Heart right ventricle (tissue), 16 donors: ENCODE data around the gene GPI. TPM values are rescaled to one million over a fixed set of nuclear protein-coding genes. Genes with fewer than 3 reads are reported as not detected.

ENCODE experiments used
- ATAC-seq, 8 donors: fragments of 200-7000 bp; cut with Tn5 transposase; one replicate each; pipeline ENCODE4 v1.9.1; 2020; ENCODE audit warnings: mild to moderate bottlenecking in 8 of 8, moderate library complexity in 8 of 8, moderate number of reproducible peaks in 1 of 8
- DNase-seq, 2 donors: peaks; one replicate each; pipeline ENCODE4 v3.0.0-alpha.2; 2020
- H3K27ac ChIP-seq, 10 donors: fragments of 200-600 bp; sonication (generic) in 2 of 10; one replicate each; pipeline versions ENCODE4 v1.5.0 to v1.8.0; 2020 to 2022; ENCODE audit warnings: mild to moderate bottlenecking in 3 of 10
- H3K27me3 ChIP-seq, 7 donors: fragments of 200-600 bp; one replicate each; pipeline ENCODE4 v1.8.0; 2021 to 2022; ENCODE audit warnings: mild to moderate bottlenecking in 2 of 7
- H3K36me3 ChIP-seq, 9 donors: fragments of 200-600 bp; sonication (generic) in 1 of 9; one replicate each; pipeline versions ENCODE4 v1.5.0 to v1.8.0; 2020 to 2022; ENCODE audit warnings: mild to moderate bottlenecking in 2 of 9
- H3K4me1 ChIP-seq, 9 donors: fragments of 200-600 bp; sonication (generic) in 1 of 9; one replicate each; pipeline versions ENCODE4 v1.5.0 to v1.8.0; 2020 to 2022; ENCODE audit warnings: mild to moderate bottlenecking in 4 of 9
- H3K4me3 ChIP-seq, 10 donors: fragments of 200-600 bp; sonication (generic) in 2 of 10; one replicate each; pipeline versions ENCODE4 v1.5.0 to v1.8.0; 2020 to 2022; ENCODE audit warnings: mild to moderate bottlenecking in 7 of 10, moderate library complexity in 2 of 10
- H3K9me3 ChIP-seq, 11 donors: fragments of 200-600 bp in 10 of 11; sonication (generic) in 2 of 11; one replicate each; pipeline versions ENCODE4 v1.5.0 to v1.8.0; 2013 to 2022; ENCODE audit warnings: mild to moderate bottlenecking in 2 of 11, control low read depth in 1 of 11, moderate library complexity in 1 of 11
- CTCF ChIP-seq, 9 donors: fragments of 200-600 bp; sonication (generic) in 2 of 9; IDR thresholded peaks; one replicate each; pipeline versions ENCODE4 v1.5.0 to v1.8.0; 2021 to 2022; ENCODE audit warnings: antibody characterized with exemption in 9 of 9, mild to moderate bottlenecking in 5 of 9, moderate library complexity in 1 of 9
- WGBS, 2 donors: extraction: QIAGEN DNeasy Blood & Tissue Kit; methylation state at CpG; one replicate each; pipeline ENCODE4 v1.1.7; 2013; ENCODE audit warnings: inconsistent platforms in 1 of 2; 5-methylcytosine and 5-hydroxymethylcytosine counted together
- intact Hi-C, 10 donors: fragments of 100-400 bp; cut with DNase I; formaldehyde crosslinking; loops; one replicate each; pipeline versions ENCODE4 v1.11.1 to v1.14.2; 2022
- polyA plus RNA-seq, 2 donors: library from polyadenylated mRNA; stranded (reverse); fragments of 200-250 nt; gene quantifications; one replicate each; pipeline ENCODE4 v1.2.3, GENCODE V29; 2013
- total RNA-seq, 10 donors: library from RNA; stranded (reverse); fragmentation: NEBNext Ultra II Directional in 3 of 10; extraction: Animal tissue kit (Norgen Biotek cat#: 25700) in 3 of 10; gene quantifications; one replicate each; pipeline versions ENCODE4 v1.2.1 to v1.2.4, GENCODE V29; 2021 to 2023
- donor health status: Arrhythmogenic right ventricular cardiomyopathy.
- donor health status: ischemic (EF 13 %, LVEDD 7.1; RV severe dilation, severe dysfunction).
- donor health status: healthy with polysubstance abuse.
- donor health status: DM: no; HTN: yes; CAD: no.
- donor health status: DM: no; HTN: no; CAD: no.
- donor health status: ischemic (EF 25% LVEDD 6.9; RV normal size, moderate dysfunction).
- donor health status: ischemic (EF 25% LVEDD 5.7; RV mildly dilated, moderate dysfunction).
- donor health status: healthy.
- donor health status: DM: yes; HTN: yes; CAD: no.
- donor health status: Ischemic cardiomyopathy.
- donor health status: ischemic (EF 35%, LVEDD 5.7; RV mildly dilated, moderate dysfunction).
- donor health status: nonischemic (EF 11% LVEDD 7.7; RV severe dilation, severe dysfunction).
- donor health status: DM: yes; HTN: yes; CAD: no.
- donor health status: PGD.
- donor health status: ischemic (EF 29% LVEDD 5.4; RV normal size, mild dysfunction).
- donor health status: nonischemic (EF 23%, LVEDD 6.1; RV moderate dilation, normal function).

The GPI gene
- total and polyA plus RNA-seq, 12 donors: 178 to 711 (median 558) TPM

- Histone ChIP-seq H3K9me3 (no peaks in the 10 kb centered on the region), H3K4me3 (no peak overlapping the region), H3K27me3 (no peaks in the 10 kb centered on the region), H3K36me3 (peaks cover 0 to 95% (median 35%) of the 10 kb centered on the region in 9 donors), H3K4me1 (peaks cover 0 to 67% (median 27%) of the 10 kb centered on the region in 9 donors), H3K27ac (peak overlapping the region in 9 of 10 donors; percentile 41 to 90 (median 60))
- TF ChIP-seq CTCF (IDR thresholded peaks at IDR 0.05): no peak
- 67 to 72% methylated on average over 5 of the region's 5 CpGs for WGBS, 2 donors
- intact Hi-C loops: loop anchor here in 7 of 10 donors (5.0 to 10.0 kb wide), 5 partner anchors 57 to 87 kb away; partner anchors contain the start of gene GARRE1 (in 1 of the 7)
- DNase-seq (no peak), ATAC-seq (peak in 7 of 8 donors; percentile 35 to 81 (median 77))
These were observed 32.8 kb upstream of the GPI start for GRCh38 chr19:34332027-34332760.

- WGBS, 2 donors: 94 to 100% methylated on average over 3 of the region's 3 CpGs
- H3K27ac ChIP-seq: peak overlapping the region in 1 of 10 donors; percentile 13
- DNase-seq: no peak
- no peak overlapping the region for H3K4me3 ChIP-seq
- H3K36me3 ChIP-seq: peaks cover 0 to 93% (median 39%) of the 10 kb centered on the region in 9 donors
- peaks cover 0 to 50% (median 32%) of the 10 kb centered on the region in 9 donors for H3K4me1 ChIP-seq
- no peak for ATAC-seq
- intact Hi-C loops: loop anchor here in 7 of 10 donors (5.0 to 10.0 kb wide), 6 partner anchors 61 to 91 kb away; partner anchors contain the start of gene GARRE1 (in 2 of the 7)
- H3K9me3 ChIP-seq: no peaks in the 10 kb centered on the region
- TF ChIP-seq CTCF (IDR thresholded peaks at IDR 0.05): no peak
- H3K27me3 ChIP-seq: no peaks in the 10 kb centered on the region
These were observed 29.1 kb upstream of the GPI start for GRCh38 chr19:34335914-34336313.

DNA sequence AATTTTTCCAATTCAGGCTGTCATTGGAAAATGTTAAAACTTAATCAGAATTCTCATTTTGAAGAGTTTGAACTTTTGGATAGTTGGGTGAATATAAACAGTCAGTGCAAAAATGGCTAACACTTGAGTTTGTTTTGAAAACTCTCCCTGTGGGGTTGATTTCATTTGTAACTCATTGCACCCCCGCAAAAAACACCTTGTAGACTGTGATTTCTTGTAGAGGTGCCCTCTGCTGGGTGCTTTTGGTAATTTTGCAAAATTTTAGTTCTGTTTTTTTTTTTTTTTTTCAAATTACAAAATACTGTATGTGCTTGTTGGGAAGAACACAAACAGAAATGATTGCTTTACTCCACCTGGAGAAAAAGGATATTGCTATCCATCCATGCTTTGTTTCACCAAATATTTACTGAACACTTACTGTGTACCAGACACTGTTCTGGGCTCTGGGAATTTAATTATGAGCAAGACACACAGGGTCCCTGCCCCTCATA lies 28.2 kb upstream of the GPI start:
- 9 to 29% methylated on average over 1 of the region's 1 CpG for WGBS, 2 donors
- Histone ChIP-seq H3K4me1 (peaks cover 0 to 40% (median 24%) of the 10 kb centered on the region in 9 donors), H3K9me3 (no peaks in the 10 kb centered on the region), H3K27me3 (no peaks in the 10 kb centered on the region), H3K27ac (peak overlapping the region in 3 of 10 donors; percentile 13 to 52 (median 21)), H3K4me3 (no peak overlapping the region), H3K36me3 (peaks cover under 1 to 93% (median 41%) of the 10 kb centered on the region in 9 donors)
- peak in 1 of 2 donors; percentile 44 for DNase-seq
- peak in 1 of 8 donors; percentile 28 for ATAC-seq
- intact Hi-C loops: loop anchor here in 7 of 10 donors (5.0 to 10.0 kb wide), 6 partner anchors 62 to 92 kb away; partner anchors contain the start of gene GARRE1 (in 2 of the 7)
- TF ChIP-seq CTCF (IDR thresholded peaks at IDR 0.05): peak; percentile 49 to 80 (median 67)

- no peaks in the 10 kb centered on the region for H3K9me3 ChIP-seq
These were observed 27.3 kb upstream of the GPI start for GRCh38 chr19:34337739-34338138.

More at GRCh38 chr19:34337739-34338138, 27.3 kb upstream of the GPI start:
- no peak overlapping the region for H3K4me3 ChIP-seq
- TF ChIP-seq CTCF (IDR thresholded peaks at IDR 0.05): no peak
- intact Hi-C loops: loop anchor here in 7 of 10 donors (5.0 to 10.0 kb wide), 6 partner anchors 63 to 93 kb away; partner anchors contain the start of gene GARRE1 (in 2 of the 7)
- H3K4me1 ChIP-seq: peaks cover 0 to 37% (median 23%) of the 10 kb centered on the region in 9 donors
- peak overlapping the region in 2 of 10 donors; percentile 0 to 38 for H3K27ac ChIP-seq
- peaks cover 5 to 93% (median 50%) of the 10 kb centered on the region in 9 donors for H3K36me3 ChIP-seq
- DNase-seq (no peak), ATAC-seq (peak in 5 of 8 donors; percentile 30 to 81 (median 58))
- WGBS, 2 donors: 58 to 63% methylated on average over 2 of the region's 2 CpGs
- H3K27me3 ChIP-seq: no peaks in the 10 kb centered on the region
